ENCODE measurements around the gene PTX3.

The PTX3 gene

DNA sequence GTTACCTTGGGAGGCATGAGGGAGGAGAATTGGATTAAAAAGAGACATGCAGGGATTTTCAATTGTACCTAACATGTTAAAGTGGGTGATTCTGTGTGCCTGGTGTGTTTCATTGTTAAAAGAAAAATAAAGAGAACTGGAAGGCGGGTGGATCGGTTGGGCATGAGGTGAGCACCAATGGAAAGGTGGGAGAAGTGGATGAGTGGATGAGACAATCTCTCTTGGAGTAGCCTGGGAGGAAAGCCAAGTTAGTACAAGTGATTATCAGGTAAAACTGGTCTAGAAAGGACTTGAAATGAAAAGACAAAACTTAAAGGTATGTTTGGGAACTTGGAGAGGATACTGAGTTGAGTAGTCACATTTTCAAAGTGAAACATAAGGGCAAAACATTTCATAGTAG lies 54.5 kb downstream of the PTX3 start:
- TF ChIP-seq, protein P1, sequence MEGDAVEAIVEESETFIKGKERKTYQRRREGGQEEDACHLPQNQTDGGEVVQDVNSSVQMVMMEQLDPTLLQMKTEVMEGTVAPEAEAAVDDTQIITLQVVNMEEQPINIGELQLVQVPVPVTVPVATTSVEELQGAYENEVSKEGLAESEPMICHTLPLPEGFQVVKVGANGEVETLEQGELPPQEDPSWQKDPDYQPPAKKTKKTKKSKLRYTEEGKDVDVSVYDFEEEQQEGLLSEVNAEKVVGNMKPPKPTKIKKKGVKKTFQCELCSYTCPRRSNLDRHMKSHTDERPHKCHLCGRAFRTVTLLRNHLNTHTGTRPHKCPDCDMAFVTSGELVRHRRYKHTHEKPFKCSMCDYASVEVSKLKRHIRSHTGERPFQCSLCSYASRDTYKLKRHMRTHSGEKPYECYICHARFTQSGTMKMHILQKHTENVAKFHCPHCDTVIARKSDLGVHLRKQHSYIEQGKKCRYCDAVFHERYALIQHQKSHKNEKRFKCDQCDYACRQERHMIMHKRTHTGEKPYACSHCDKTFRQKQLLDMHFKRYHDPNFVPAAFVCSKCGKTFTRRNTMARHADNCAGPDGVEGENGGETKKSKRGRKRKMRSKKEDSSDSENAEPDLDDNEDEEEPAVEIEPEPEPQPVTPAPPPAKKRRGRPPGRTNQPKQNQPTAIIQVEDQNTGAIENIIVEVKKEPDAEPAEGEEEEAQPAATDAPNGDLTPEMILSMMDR (IDR thresholded peaks at IDR 0.05; ENCODE audit: extremely low read depth, missing control alignments), result no peak
- no peak for DNase-seq (ENCODE audit: low spot score)
